GM06990 (cell line): ENCODE measurements around the gene ZAP70.

Experiments
- DNase-seq: peaks from one replicate; pipeline ENCODE4 v3.0.0-alpha.2; 2011; ENCODE audit not compliant: insufficient read length; ENCODE audit errors: extremely low read depth
- H3K27me3 ChIP-seq: replicated peaks from 2 replicates; pipeline ENCODE4 v1.6.0; 2011; ENCODE audit warnings: low read length; ENCODE audit not compliant: control insufficient read depth, insufficient read depth
- H3K36me3 ChIP-seq: 2 replicates; pipeline ENCODE4 v1.5.1; 2011; ENCODE audit warnings: low read length; ENCODE audit not compliant: control insufficient read depth, insufficient read depth
- H3K4me3 ChIP-seq: replicated peaks from 2 replicates; pipeline ENCODE4 v1.5.1; 2011; ENCODE audit warnings: low read depth, mild to moderate bottlenecking, control low read depth, low read length
- TF ChIP-seq, protein P1 (sequence below): IDR thresholded peaks from 2 replicates; pipeline ENCODE4 v1.5.1; 2011; ENCODE audit warnings: low read length, control low read depth, mild to moderate bottlenecking, inconsistent platforms; ENCODE audit not compliant: insufficient read depth, poor library complexity, severe bottlenecking

ZAP70 gene

DNA sequence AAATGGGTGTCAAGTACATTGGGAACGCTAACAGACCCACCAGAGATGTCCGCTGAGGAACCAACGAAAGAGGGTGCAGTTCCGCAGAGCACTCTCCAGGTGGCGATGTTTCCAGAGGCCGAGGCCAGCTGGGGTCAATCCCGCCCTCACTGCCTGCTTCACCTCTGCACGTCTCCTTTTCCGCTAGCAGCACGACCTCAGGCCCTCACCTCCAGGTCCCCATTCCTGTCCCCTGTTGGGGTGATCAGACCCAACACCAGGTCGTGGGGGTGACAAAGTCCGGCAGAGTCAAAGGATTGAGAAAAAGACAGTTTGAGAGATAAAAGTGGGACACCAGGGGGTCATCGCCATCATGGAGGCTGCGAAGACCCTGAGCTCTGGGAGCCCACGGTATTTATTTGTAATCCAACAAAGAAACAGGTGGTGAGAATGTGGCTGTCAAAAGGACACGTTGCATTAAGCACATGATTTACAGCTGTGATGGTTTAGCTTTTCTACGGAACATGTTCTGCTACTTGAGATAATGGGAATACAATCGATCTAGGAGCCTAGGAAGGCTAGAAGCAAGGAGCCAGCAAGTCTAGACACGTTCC lies 27.3 kb downstream of the ZAP70 start:
- Histone ChIP-seq H3K36me3 (no peaks in the 10 kb centered on the region), H3K27me3 (no peaks in the 10 kb centered on the region), H3K4me3 (no peak overlapping the region)
- TF ChIP-seq, protein P1, sequence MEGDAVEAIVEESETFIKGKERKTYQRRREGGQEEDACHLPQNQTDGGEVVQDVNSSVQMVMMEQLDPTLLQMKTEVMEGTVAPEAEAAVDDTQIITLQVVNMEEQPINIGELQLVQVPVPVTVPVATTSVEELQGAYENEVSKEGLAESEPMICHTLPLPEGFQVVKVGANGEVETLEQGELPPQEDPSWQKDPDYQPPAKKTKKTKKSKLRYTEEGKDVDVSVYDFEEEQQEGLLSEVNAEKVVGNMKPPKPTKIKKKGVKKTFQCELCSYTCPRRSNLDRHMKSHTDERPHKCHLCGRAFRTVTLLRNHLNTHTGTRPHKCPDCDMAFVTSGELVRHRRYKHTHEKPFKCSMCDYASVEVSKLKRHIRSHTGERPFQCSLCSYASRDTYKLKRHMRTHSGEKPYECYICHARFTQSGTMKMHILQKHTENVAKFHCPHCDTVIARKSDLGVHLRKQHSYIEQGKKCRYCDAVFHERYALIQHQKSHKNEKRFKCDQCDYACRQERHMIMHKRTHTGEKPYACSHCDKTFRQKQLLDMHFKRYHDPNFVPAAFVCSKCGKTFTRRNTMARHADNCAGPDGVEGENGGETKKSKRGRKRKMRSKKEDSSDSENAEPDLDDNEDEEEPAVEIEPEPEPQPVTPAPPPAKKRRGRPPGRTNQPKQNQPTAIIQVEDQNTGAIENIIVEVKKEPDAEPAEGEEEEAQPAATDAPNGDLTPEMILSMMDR, result peak; percentile 79
- peak; percentile 37 for DNase-seq

DNA sequence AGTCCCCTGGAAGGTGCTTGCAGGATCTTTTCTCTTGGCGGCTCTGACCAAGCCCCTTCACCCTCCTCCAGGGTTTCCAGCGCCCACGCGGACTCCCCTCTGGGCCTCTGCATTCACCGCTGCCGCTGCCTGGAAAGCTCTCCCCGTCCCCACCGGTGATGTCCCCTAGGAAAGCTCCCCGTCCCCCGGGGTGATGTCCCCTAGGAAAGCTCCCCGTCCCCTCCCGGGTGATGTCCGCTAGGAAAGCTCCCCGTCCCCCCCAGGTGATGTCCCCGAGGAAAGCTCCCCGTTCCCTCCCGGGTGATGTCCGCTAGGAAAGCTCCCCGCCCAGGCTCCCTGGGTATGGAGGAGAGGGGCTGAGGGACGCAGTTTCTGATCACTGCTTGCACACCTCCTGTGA lies 27.9 kb downstream of the ZAP70 start:
- TF ChIP-seq, protein P1, result no peak
- no peak overlapping the region for H3K4me3 ChIP-seq
- DNase-seq, result no peak

DNA sequence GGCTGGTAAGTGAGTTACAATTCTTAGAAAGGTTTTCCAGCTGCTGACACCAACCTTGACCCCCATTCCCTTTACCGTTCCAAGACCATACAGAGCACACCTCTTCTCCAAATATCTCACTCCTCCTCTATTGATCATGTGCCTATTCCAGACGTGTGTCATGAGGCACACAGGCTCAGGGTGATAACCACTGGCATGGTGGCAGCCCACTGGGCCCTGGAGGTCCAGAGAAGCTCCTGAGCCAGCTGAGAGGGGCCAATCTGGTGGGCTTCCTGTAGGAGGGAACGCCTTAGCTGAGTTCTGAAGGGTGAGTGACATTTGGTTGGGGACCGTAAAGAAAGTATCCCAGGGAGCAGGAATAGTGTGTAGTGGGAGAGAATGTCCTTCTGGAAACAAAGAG lies 28.3 kb downstream of the ZAP70 start:
- Histone ChIP-seq H3K36me3 (no peaks in the 10 kb centered on the region), H3K27me3 (no peaks in the 10 kb centered on the region), H3K4me3 (no peak overlapping the region)
- TF ChIP-seq, protein P1, result no peak
- no peak for DNase-seq

More for the DNA sequence above, 27.9 kb downstream of the ZAP70 start:
- no peaks in the 10 kb centered on the region for H3K27me3 ChIP-seq
- H3K36me3 ChIP-seq, result no peaks in the 10 kb centered on the region

DNA sequence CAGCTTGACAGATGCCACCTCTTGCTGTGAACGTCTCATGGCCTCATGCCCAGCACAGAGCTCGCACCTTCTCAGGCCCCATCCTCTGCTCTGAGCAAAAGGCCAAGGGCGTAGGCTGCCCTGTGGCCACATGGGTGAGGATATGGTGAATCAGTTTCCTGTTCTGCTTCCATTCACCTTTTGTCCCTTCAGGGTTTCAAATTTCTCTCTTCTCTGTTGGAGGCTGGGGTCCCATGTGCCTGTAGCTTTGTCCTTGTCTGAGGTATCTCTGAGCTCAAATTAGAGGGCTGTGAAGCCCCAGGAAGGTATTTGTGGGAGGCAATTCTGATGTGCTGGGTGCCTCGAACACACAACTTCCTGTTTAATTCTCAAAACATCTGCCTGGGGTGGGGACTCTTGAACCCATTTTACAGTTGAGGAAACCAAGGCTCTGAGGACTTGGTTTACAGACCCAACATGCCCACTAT lies 29.0 kb downstream of the ZAP70 start:
- DNase-seq, result no peak

DNA sequence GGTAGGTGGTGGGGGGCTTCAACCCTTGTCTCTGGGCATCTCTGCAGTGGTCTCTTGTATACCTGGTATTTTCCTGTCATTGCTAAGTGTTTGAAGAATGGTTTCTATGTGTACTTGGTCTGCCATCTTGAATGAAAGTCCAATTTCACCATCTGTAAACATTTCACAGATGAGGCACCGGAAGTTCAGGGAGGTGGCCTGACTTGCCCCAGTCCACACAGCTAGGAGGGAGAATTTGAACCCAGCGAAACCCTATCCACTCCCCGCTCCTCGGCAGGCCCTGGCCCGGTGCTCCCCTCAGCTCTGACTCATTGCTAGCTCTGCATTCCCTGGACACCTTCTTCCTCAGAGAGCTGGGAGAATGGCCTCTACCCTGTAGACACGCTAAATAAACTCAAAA lies 30.5 kb downstream of the ZAP70 start:
- Histone ChIP-seq H3K36me3 (no peaks in the 10 kb centered on the region), H3K27me3 (no peaks in the 10 kb centered on the region), H3K4me3 (no peak overlapping the region)
- TF ChIP-seq, protein P1, result no peak
- no peak for DNase-seq

More for the DNA sequence above, 29.0 kb downstream of the ZAP70 start:
- H3K4me3 ChIP-seq, result no peak overlapping the region
- TF ChIP-seq, protein P1, result no peak
- H3K36me3 ChIP-seq, result no peaks in the 10 kb centered on the region
- H3K27me3 ChIP-seq, result no peaks in the 10 kb centered on the region
